SK-N-MC (cell line): Measurements from ENCODE around the gene FAM174C.

ENCODE experiments used
- EZH2 ChIP-seq: fragments of 200-600 bp; sonication (generic); IDR thresholded peaks from one replicate; pipeline ENCODE4 v1.6.1; 2017; ENCODE audit warnings: antibody characterized with exemption
- FOXP2 ChIP-seq: optimal IDR thresholded peaks from 2 replicates; pipeline ENCODE3; 2011; ENCODE audit warnings: mild to moderate bottlenecking, moderate library complexity; ENCODE audit not compliant: insufficient read depth; ENCODE audit errors: extremely low read length, control extremely low read depth
- POLR2AphosphoS5 ChIP-seq: IDR thresholded peaks from 2 replicates; pipeline ENCODE4 v1.6.1; 2012; ENCODE audit warnings: mild to moderate bottlenecking, low read depth, low read length, borderline replicate concordance

DNA sequence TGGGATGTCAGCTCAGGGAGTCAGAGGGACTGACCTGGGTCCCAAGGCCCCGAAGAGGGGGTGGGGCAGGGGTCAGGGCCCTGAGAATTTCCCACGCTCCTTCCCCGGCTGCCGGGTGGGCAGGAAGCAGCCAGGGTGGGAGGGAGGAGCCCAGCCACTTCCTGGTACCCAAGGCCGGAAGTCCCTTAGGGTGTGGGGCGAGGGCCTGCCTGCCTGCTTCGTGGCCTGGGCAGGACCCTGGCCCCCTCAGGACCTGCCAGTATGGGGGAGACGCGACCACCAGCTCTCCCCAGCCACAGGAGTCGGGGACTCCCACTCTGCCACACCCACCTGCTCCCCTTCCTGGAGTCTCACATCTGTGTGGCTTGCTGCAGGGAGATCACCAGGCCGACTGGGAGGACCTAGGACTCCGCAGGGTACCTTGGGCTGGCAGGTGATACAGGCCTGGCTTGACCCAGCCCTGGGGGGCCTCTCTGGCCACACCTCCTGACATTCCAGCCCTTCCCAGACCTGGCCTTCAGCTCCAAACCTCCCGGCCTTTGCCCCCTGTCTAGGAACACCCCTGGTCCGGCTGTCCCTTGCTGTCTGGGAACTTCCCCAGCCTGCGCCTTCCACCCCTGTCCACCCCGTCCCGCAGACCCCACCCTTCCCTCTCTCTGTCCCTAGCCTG is 16.0 kb upstream of the FAM174C start:
- TF ChIP-seq EZH2: no peak
- peak; percentile 76 for TF ChIP-seq POLR2AphosphoS5
- TF ChIP-seq FOXP2: no peak
